ENCODE results near the gene SULT2B1. TPM values are rescaled to one million over a fixed set of nuclear protein-coding genes. Genes with fewer than 3 reads are reported as not detected.

SULT2B1 gene
- polyA plus RNA-seq, 1 donor from 2014 or later: not detected

DNA sequence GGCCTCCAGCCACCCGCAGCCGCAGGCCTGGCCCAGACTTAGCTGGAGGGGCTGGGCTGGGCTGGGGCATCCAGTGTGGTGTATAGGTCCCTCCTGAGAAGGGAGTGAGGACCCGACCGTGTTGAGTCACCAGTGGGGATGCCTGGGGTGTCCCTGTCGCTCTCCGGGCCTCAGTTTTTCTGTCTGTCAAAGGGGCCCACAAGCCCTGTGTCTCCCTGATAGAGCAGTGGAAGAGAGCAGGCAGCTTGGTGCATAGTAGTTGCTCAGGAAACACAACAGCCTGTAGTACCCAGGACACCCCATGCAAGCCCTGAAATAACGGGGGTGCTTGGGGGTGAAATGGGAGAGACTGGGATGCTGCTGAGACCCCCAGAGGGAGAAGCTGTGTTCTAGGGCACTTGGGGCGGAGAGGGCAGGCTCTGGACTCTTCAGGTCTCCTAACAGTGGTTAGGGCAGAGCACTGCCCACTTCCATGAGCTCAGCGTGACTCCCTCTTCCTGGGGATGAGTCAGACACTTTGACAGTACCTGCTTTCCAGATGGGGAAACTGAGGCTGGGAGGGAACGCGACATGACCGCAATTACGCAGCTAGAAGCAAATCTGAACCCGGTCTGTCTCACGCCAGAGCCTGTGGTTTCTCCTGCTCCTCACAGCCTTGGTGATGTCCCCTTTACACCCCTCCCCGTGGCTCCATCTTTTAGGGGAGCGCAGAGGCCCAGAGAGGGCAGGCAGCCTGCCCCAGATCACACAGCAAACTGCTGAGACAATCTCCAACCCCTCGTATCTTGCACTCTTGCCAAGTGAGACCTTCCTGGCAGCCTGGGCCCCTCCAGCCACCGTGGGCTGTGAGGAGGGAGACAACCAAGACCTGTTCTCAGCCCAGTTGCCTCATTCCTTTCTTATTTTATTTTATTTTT lies 692 bp downstream of the SULT2B1 start:
- no peak overlapping the region for H3K27ac ChIP-seq (ENCODE audit: low read length)
- no peaks in the 10 kb centered on the region for H3K79me2 ChIP-seq (replicated peaks; ENCODE audit: insufficient read depth, low read length)
- TF ChIP-seq, protein P1, sequence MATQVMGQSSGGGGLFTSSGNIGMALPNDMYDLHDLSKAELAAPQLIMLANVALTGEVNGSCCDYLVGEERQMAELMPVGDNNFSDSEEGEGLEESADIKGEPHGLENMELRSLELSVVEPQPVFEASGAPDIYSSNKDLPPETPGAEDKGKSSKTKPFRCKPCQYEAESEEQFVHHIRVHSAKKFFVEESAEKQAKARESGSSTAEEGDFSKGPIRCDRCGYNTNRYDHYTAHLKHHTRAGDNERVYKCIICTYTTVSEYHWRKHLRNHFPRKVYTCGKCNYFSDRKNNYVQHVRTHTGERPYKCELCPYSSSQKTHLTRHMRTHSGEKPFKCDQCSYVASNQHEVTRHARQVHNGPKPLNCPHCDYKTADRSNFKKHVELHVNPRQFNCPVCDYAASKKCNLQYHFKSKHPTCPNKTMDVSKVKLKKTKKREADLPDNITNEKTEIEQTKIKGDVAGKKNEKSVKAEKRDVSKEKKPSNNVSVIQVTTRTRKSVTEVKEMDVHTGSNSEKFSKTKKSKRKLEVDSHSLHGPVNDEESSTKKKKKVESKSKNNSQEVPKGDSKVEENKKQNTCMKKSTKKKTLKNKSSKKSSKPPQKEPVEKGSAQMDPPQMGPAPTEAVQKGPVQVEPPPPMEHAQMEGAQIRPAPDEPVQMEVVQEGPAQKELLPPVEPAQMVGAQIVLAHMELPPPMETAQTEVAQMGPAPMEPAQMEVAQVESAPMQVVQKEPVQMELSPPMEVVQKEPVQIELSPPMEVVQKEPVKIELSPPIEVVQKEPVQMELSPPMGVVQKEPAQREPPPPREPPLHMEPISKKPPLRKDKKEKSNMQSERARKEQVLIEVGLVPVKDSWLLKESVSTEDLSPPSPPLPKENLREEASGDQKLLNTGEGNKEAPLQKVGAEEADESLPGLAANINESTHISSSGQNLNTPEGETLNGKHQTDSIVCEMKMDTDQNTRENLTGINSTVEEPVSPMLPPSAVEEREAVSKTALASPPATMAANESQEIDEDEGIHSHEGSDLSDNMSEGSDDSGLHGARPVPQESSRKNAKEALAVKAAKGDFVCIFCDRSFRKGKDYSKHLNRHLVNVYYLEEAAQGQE (IDR thresholded peaks at IDR 0.05; ENCODE audit: borderline replicate concordance): no peak
- no peak for TF ChIP-seq EZH2 (IDR thresholded peaks at IDR 0.05; ENCODE audit: borderline replicate concordance, insufficient read depth, low read length, poor library complexity, severe bottlenecking)
- TF ChIP-seq SMC3 (conservative IDR thresholded peaks at IDR 0.05; ENCODE audit: poor library complexity): no peak
- no peak for TF ChIP-seq POLR2AphosphoS5 (IDR thresholded peaks at IDR 0.05)
- TF ChIP-seq TAF1 (IDR thresholded peaks at IDR 0.05; ENCODE audit: low read depth): no peak
- TF ChIP-seq, protein P2, sequence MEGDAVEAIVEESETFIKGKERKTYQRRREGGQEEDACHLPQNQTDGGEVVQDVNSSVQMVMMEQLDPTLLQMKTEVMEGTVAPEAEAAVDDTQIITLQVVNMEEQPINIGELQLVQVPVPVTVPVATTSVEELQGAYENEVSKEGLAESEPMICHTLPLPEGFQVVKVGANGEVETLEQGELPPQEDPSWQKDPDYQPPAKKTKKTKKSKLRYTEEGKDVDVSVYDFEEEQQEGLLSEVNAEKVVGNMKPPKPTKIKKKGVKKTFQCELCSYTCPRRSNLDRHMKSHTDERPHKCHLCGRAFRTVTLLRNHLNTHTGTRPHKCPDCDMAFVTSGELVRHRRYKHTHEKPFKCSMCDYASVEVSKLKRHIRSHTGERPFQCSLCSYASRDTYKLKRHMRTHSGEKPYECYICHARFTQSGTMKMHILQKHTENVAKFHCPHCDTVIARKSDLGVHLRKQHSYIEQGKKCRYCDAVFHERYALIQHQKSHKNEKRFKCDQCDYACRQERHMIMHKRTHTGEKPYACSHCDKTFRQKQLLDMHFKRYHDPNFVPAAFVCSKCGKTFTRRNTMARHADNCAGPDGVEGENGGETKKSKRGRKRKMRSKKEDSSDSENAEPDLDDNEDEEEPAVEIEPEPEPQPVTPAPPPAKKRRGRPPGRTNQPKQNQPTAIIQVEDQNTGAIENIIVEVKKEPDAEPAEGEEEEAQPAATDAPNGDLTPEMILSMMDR (IDR thresholded peaks at IDR 0.05; ENCODE audit: poor library complexity, severe bottlenecking): no peak
- TF ChIP-seq RAD21 (conservative IDR thresholded peaks at IDR 0.05): no peak
- no peak for TF ChIP-seq EP300 (conservative IDR thresholded peaks at IDR 0.05; ENCODE audit: poor library complexity, severe bottlenecking)
- no peak for TF ChIP-seq MXI1 (conservative IDR thresholded peaks at IDR 0.05; ENCODE audit: poor library complexity, severe bottlenecking)
- H3K4me2 ChIP-seq (ENCODE audit: low read length): no peak overlapping the region
- H3K27me3 ChIP-seq (ENCODE audit: insufficient read depth, low read depth, low read length): no peaks in the 10 kb centered on the region
- H3K9me3 ChIP-seq (ENCODE audit: low read length): no peaks in the 10 kb centered on the region
- no peak overlapping the region for H2AFZ ChIP-seq (ENCODE audit: low read depth, low read length)
- no peaks in the 10 kb centered on the region for H3K36me3 ChIP-seq (ENCODE audit: insufficient read depth, low read length)
- no peak overlapping the region for H3K4me3 ChIP-seq (ENCODE audit: low read length)
- H3K9me2 ChIP-seq (ENCODE audit: insufficient read depth, low read length): no peaks in the 10 kb centered on the region
- H4K20me1 ChIP-seq (ENCODE audit: insufficient read depth): no peaks in the 10 kb centered on the region
- H3K9ac ChIP-seq (ENCODE audit: low read length): no peak overlapping the region
- no peaks in the 10 kb centered on the region for H3F3A ChIP-seq (ENCODE audit: insufficient read depth, low read length, poor library complexity, severe bottlenecking)

DNA sequence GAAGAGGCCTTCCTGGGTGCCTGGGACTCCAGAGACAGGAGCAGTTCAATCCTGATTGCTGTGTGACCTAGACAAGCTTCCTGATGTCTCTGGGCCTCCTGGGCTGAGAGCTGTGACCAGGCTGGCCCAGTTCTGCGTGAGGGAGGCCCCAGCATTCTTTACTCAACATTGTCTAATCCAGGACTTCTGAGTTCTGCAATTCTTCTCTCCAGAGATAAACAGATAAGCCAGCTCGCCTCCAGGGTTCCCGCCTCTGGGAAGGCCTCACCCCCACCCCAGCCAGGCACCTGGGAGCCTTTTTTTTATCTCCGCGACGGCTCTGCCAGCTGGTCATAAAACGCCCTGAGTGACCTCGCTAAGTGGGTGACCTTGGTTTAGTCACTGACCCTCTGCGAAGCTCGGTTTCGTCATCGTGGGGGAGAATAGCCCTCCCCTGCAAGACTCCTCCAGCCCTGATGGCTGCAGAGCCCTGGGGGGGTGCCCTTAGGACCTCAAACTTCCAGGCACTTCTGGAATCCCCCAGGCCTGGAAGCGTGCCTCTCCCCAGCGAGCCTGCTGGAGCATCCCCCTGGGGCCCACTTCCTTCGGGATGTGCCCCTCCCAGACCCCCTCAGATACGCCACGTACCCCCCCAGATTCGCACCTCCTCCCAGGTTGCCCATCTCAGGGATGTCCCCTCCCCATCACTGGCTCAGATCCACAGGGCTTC lies 1.9 kb downstream of the SULT2B1 start:
- Histone ChIP-seq H3F3A (ENCODE audit: insufficient read depth, low read length, poor library complexity, severe bottlenecking) (no peaks in the 10 kb centered on the region), H3K4me3 (ENCODE audit: low read length) (no peak overlapping the region), H3K27ac (ENCODE audit: low read length) (no peak overlapping the region), H3K79me2 (replicated peaks; ENCODE audit: insufficient read depth, low read length) (no peaks in the 10 kb centered on the region), H3K27me3 (ENCODE audit: insufficient read depth, low read depth, low read length) (no peaks in the 10 kb centered on the region), H3K9me3 (ENCODE audit: low read length) (no peaks in the 10 kb centered on the region), H3K9me2 (ENCODE audit: insufficient read depth, low read length) (no peaks in the 10 kb centered on the region), H3K9ac (ENCODE audit: low read length) (no peak overlapping the region), H4K20me1 (ENCODE audit: insufficient read depth) (no peaks in the 10 kb centered on the region), H3K4me2 (ENCODE audit: low read length) (no peak overlapping the region), H3K36me3 (ENCODE audit: insufficient read depth, low read length) (no peaks in the 10 kb centered on the region), H2AFZ (ENCODE audit: low read depth, low read length) (no peak overlapping the region)
- TF ChIP-seq EP300 (conservative IDR thresholded peaks at IDR 0.05; ENCODE audit: poor library complexity, severe bottlenecking) (no peak), EZH2 (IDR thresholded peaks at IDR 0.05; ENCODE audit: borderline replicate concordance, insufficient read depth, low read length, poor library complexity, severe bottlenecking) (no peak), RAD21 (conservative IDR thresholded peaks at IDR 0.05) (no peak), TAF1 (IDR thresholded peaks at IDR 0.05; ENCODE audit: low read depth) (no peak), SMC3 (conservative IDR thresholded peaks at IDR 0.05; ENCODE audit: poor library complexity) (no peak), POLR2AphosphoS5 (IDR thresholded peaks at IDR 0.05) (no peak), MXI1 (conservative IDR thresholded peaks at IDR 0.05; ENCODE audit: poor library complexity, severe bottlenecking) (no peak)
- TF ChIP-seq, protein P1 (IDR thresholded peaks at IDR 0.05; ENCODE audit: borderline replicate concordance): no peak
- TF ChIP-seq, protein P2 (IDR thresholded peaks at IDR 0.05; ENCODE audit: poor library complexity, severe bottlenecking): no peak

All from neural cell (in vitro differentiated cells).